Measurements from ENCODE around the gene KLRC3.
"Not testable (repeated sequence)": the region's sequence is repeated elsewhere in the genome, so short reads cannot be mapped to it uniquely, and the experiment has no call there.

Gene KLRC3

GRCh38 chr12:10369557-10370415 is 50.6 kb downstream of the KLRC3 start:
- no peak for DNase-seq (ENCODE audit: low spot score)

DNA sequence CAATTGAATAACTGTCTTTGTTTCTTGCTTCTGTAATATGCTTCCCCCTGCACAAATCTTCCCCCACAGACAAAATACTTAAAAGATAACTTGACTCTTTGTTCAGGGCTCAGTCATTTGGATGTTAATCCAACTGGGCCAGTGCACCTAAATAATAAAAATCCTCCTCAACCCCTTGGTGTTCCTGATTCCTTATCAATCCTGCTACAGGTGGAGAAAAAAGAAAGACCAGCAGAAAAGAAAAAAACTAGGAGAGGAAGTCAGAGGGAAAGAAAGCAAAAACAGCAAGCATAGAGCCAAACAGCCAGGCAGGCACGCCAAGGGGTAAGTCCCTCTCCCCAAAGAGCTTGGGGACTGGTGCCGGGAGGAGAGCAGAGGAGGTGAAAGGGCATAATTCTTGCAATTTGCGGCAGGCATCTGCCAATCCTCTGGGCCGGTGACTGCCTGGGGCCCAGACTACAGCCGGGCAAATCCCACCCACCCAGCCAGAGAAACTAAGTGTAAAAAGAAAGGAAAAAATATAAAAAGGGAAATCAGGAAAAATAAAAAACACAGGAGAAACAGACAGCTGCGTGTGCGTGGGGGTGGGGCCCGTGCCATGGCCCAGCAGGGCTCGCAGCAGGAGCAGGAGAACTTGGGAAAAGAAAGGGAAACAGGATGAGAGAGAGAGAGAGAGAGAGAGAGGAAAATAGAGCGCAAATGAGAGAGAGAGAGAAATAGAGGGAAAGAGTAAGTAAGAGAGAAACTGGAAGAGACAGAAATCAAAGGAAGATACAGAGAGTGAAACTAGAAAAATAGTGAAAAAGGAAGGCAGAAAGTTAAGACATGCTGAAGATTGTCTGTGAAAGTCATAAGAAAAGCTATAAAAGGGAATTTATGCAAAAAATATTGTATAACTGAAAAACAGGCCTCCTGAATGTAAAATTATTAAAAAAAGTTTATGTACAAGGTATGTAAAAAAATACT is 51.9 kb downstream of the KLRC3 start:
- DNase-seq (ENCODE audit: low spot score) = peak; percentile 25

- not testable (repeated sequence) for DNase-seq (ENCODE audit: low spot score)
Observed at GRCh38 chr12:10367714-10368113, 52.7 kb downstream of the KLRC3 start.

DNA sequence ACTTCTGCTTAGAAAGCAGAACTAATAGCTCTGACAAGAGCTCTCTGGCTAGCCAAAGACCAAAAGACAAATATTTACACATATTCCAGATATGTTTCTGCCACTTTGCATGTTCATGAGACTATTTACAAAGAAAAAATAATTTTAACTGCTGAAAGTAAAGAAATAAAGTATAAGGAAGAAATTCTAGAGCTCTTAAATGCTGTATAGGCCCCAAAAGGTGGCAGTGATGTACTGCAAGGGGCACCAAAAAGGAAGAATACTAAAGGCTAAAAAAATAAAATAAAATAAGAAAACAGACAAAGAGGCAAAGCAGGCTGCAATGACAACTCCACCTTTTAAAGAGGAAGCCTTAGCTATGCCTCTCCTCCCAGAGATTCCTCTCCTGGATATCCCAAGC is 53.5 kb downstream of the KLRC3 start:
- DNase-seq (ENCODE audit: low spot score) = peak; percentile 61

DNA sequence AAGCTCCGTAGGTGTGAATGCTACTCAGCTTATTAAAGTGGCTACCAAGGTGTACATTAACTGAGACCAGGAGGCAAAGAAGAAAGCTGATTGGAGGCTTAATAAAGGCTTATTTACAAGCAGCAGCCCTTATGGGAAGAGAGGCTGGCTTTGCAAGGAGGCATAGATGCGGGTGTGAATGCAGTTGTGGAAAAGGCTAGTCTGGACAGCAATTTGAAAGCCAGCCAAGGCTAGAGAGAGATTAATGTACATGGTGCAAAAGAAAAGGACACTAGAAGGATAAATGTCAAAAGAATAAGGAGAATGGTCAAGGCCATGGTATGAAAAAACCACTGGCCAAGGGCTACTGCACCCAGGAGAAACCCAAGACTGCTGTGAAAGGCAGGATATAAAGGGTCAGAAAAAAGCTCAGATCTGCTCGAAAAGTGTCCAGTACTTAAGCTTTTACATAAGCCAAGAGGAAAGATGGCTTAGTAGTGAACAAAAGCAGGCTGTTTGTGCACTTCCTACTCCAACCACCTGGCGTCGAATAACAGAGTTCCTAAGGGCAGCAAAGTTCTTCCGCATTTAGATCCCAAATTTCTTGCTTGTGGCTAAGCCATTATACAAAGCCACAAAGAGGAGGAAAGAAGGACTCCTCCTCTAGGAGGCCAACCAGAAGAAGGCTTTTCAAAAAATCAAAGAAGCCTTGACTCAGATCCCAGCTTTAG is 54.5 kb downstream of the KLRC3 start:
- DNase-seq (ENCODE audit: low spot score) = peak; percentile 46

DNA sequence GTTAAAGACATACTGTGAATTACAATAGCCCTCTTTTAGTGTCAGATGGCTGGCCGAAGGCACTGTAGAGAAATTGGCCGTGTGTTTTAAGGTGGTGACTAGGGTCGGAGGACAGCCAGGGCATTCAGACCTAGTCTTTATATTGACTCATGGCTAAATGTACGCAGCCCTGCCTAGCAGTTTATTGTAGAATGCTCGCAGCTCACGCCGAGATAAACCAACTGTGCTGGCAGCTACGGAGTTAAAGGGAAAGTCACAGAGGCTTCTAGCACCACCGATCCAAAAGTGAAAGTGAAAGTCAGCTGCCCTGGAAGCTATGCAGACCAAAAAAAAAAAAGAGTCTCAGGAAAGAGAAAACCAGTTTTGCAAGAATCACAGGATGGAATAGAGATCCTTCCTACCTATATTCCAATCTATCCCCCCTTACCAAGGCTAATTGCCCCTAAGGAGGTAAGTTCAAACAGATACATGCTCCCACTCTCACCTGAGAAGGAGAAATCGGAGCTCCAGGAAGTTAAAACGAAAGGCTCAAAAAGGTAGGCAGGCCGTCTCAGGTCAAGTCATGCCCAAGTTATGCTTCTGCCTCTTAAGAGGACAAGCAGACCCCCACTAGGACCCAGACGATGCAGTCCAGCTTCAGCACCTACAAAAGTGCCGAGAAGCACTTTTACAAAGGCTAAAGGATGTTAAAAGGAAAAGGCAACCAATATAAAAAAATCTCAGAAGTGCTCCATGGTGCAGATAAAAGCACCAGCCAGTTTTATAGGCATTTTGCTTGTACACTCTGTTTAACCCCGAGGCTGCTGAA is 55.4 kb downstream of the KLRC3 start:
- peak; percentile 83 for DNase-seq (ENCODE audit: low spot score)

- peak; percentile 74 for DNase-seq (ENCODE audit: low spot score)
Observed at GRCh38 chr12:10363914-10364814, 56.2 kb downstream of the KLRC3 start.

- no peak for DNase-seq (ENCODE audit: low spot score)
Observed at GRCh38 chr12:10363658-10363913, 56.8 kb downstream of the KLRC3 start.

GRCh38 chr12:10362828-10363657 is 57.4 kb downstream of the KLRC3 start:
- no peak for DNase-seq (ENCODE audit: low spot score)

- no peak for DNase-seq (ENCODE audit: low spot score)
Observed at GRCh38 chr12:10362325-10362724, 58.1 kb downstream of the KLRC3 start.
